ENCODE data around the gene MALRD1.

DNA sequence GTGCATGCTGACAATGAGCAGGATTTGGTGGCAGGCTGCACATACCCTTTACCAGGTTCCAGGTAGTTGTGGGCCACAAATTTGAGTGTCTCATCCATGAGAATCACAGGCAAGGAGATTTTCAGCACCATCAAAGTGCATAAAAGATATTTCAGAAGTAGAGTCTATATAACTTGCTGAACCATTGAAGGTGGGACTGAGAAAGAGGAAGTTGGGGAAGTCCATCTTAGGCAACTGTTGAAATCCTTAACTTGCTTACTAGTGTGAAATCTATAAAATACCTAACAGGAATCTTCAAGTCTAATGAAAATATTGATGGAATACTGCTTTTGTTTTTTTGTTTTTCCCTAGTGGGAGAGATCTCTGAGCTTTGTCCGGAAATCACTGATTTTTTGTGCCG lies 442.6 kb downstream of the MALRD1 start:
- TF ChIP-seq, protein P1, sequence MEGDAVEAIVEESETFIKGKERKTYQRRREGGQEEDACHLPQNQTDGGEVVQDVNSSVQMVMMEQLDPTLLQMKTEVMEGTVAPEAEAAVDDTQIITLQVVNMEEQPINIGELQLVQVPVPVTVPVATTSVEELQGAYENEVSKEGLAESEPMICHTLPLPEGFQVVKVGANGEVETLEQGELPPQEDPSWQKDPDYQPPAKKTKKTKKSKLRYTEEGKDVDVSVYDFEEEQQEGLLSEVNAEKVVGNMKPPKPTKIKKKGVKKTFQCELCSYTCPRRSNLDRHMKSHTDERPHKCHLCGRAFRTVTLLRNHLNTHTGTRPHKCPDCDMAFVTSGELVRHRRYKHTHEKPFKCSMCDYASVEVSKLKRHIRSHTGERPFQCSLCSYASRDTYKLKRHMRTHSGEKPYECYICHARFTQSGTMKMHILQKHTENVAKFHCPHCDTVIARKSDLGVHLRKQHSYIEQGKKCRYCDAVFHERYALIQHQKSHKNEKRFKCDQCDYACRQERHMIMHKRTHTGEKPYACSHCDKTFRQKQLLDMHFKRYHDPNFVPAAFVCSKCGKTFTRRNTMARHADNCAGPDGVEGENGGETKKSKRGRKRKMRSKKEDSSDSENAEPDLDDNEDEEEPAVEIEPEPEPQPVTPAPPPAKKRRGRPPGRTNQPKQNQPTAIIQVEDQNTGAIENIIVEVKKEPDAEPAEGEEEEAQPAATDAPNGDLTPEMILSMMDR (IDR thresholded peaks at IDR 0.05): no peak
- TF ChIP-seq EZH2 (IDR thresholded peaks at IDR 0.05): no peak

Measured in neural progenitor cell (in vitro differentiated cells).